Right lobe of liver (tissue), 6 donors: ENCODE data around the gene CDKN1C. TPM values are rescaled to one million over a fixed set of nuclear protein-coding genes. Genes with fewer than 3 reads are reported as not detected.

Source experiments
- ATAC-seq, 4 donors: fragments of 200-7000 bp; cut with Tn5 transposase; one replicate each; pipeline ENCODE4 v1.9.1; 2020; ENCODE audit warnings: mild to moderate bottlenecking in 4 of 4, moderate library complexity in 4 of 4
- DNase-seq, 3 donors: peaks; one replicate each; pipeline ENCODE4 v3.0.0-alpha.2; 2020
- H3K27ac ChIP-seq, 3 donors: fragments of 200-600 bp; one replicate each; pipeline ENCODE4 v1.8.0; 2022
- H3K27me3 ChIP-seq, 2 donors: fragments of 200-600 bp; one replicate each; pipeline ENCODE4 v1.8.0; 2022
- H3K36me3 ChIP-seq, 4 donors: fragments of 200-600 bp; sonication (generic) in 1 of 4; one replicate each; pipeline versions ENCODE4 v1.5.1 to v1.8.0; 2017 to 2022; ENCODE audit warnings: control low read depth in 1 of 4
- H3K4me1 ChIP-seq, 4 donors: fragments of 200-600 bp; sonication (generic) in 1 of 4; one replicate each; pipeline versions ENCODE4 v1.5.1 to v1.8.0; 2017 to 2022; ENCODE audit warnings: control low read depth in 1 of 4
- H3K4me3 ChIP-seq, 3 donors: fragments of 200-600 bp; one replicate each; pipeline ENCODE4 v1.8.0; 2022
- H3K9me3 ChIP-seq, 4 donors: fragments of 200-600 bp; sonication (generic) in 1 of 4; one replicate each; pipeline versions ENCODE4 v1.5.1 to v1.8.0; 2017 to 2022; ENCODE audit warnings: control low read depth in 1 of 4
- CTCF ChIP-seq, 4 donors: fragments of 200-600 bp in 3 of 4; fragments of 450-650 bp in 1 of 4; IDR thresholded peaks; one replicate each; pipeline versions ENCODE4 v1.5.1 to v1.8.0; 2016 to 2022; ENCODE audit warnings: antibody characterized with exemption in 4 of 4, mild to moderate bottlenecking in 2 of 4
- POLR2A ChIP-seq: fragments of 450-650 bp; IDR thresholded peaks from one replicate; pipeline ENCODE4 v1.6.1; 2017; ENCODE audit warnings: antibody characterized with exemption, mild to moderate bottlenecking
- WGBS: methylation state at CpG from one replicate; pipeline ENCODE4 v1.1.6; 2018; ENCODE audit warnings: low coverage, low lambda C conversion rate; ENCODE audit not compliant: insufficient coverage; ENCODE audit errors: missing lambda C conversion rate; 5-methylcytosine and 5-hydroxymethylcytosine counted together
- intact Hi-C, 2 donors: fragments of 100-400 bp; cut with DNase I; formaldehyde crosslinking; loops; one replicate each; pipeline versions ENCODE4 v1.11.2 to v1.14.1; 2022
- total RNA-seq, 6 experiments: library from RNA; depleted of rRNA in 2 of 6; stranded (reverse); fragments of >200 nt in 2 of 6; fragmentation: NEBNext Ultra II Directional in 3 of 6; extraction: Animal tissue kit (Norgen Biotek cat#: 25700) in 3 of 6; gene quantifications; one replicate each; pipeline versions ENCODE4 v1.1.0 to v1.2.4, GENCODE V29; 2016 to 2023
- donor health status: DM: no; HTN: yes; CAD: no.
- donor health status: DM: no; HTN: no; CAD: no.
- donor health status: DM: no; HTN: no; CAD: no.
- donor health status: DM: no; HTN: yes; CAD: no.
- donor health status: DM: no; HTN: yes; CAD: no.

The CDKN1C gene
- total RNA-seq, 6 experiments from 2014 or later: 2.2 to 8.0 (median 3.6) TPM

GRCh38 chr11:2916892-2917645 lies 31.5 kb upstream of the CDKN1C start:
- H3K9me3 ChIP-seq: no peaks in the 10 kb centered on the region
- no peaks in the 10 kb centered on the region for H3K27me3 ChIP-seq
- intact Hi-C loops: no loop called here
- no peaks in the 10 kb centered on the region for H3K36me3 ChIP-seq
- H3K4me3 ChIP-seq: no peak overlapping the region
- ATAC-seq: no peak
- TF ChIP-seq POLR2A (no peak), CTCF (IDR thresholded peaks at IDR 0.05) (no peak)
- H3K4me1 ChIP-seq: no peaks in the 10 kb centered on the region
- no peak overlapping the region for H3K27ac ChIP-seq
- DNase-seq: no peak
- 100% methylated on average over 2 of the region's 16 CpGs for WGBS

GRCh38 chr11:2916114-2916891 lies 30.7 kb upstream of the CDKN1C start:
- no peak for DNase-seq
- intact Hi-C loops: no loop called here
- Histone ChIP-seq H3K4me3 (no peak overlapping the region), H3K9me3 (no peaks in the 10 kb centered on the region), H3K27me3 (no peaks in the 10 kb centered on the region), H3K36me3 (no peaks in the 10 kb centered on the region), H3K4me1 (no peaks in the 10 kb centered on the region), H3K27ac (no peak overlapping the region)
- no peak for ATAC-seq
- no peak for TF ChIP-seq CTCF (IDR thresholded peaks at IDR 0.05)
- no peak for TF ChIP-seq POLR2A
- WGBS: 65% methylated on average over 2 of the region's 20 CpGs

- Histone ChIP-seq H3K36me3 (no peaks in the 10 kb centered on the region), H3K4me1 (no peaks in the 10 kb centered on the region), H3K4me3 (no peak overlapping the region), H3K27me3 (no peaks in the 10 kb centered on the region), H3K9me3 (no peaks in the 10 kb centered on the region), H3K27ac (no peak overlapping the region)
- intact Hi-C loops: no loop called here
- 53% methylated on average over 3 of the region's 11 CpGs for WGBS
- ATAC-seq (no peak), DNase-seq (no peak)
- TF ChIP-seq POLR2A (no peak), CTCF (IDR thresholded peaks at IDR 0.05) (no peak)
These were observed 29.9 kb upstream of the CDKN1C start for GRCh38 chr11:2915473-2915872.

- Histone ChIP-seq H3K4me1 (no peaks in the 10 kb centered on the region), H3K36me3 (no peaks in the 10 kb centered on the region), H3K4me3 (no peak overlapping the region), H3K27ac (no peak overlapping the region), H3K9me3 (no peaks in the 10 kb centered on the region), H3K27me3 (no peaks in the 10 kb centered on the region)
- ATAC-seq (no peak), DNase-seq (no peak)
- intact Hi-C loops: no loop called here
- 41% methylated on average over 5 of the region's 18 CpGs for WGBS
- TF ChIP-seq POLR2A (no peak), CTCF (IDR thresholded peaks at IDR 0.05) (no peak)
These were observed 29.1 kb upstream of the CDKN1C start for GRCh38 chr11:2914455-2915195.
